Measurements from ENCODE around the gene CCDC197.

Gene CCDC197

DNA sequence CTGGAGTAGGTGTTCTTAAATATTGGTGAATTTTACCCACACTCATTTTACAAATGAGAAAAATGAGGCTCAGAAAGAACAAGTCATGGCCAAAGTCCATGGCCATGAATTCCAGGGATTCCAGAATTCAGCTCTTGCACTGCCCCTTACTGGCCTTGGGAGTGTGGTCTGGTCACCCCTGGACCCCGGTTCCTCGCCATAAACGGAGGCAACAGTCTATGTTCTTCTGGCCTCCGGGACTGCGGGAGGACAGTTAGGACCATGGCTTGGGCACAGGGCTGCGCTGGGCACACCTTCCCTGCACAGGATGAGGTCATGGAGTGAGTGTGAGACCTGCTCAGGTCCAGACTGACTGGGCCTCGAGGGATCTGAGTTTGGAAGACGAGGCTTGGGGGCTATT, 6.9 kb downstream of the CCDC197 start (continued):
- TF ChIP-seq, protein P1, sequence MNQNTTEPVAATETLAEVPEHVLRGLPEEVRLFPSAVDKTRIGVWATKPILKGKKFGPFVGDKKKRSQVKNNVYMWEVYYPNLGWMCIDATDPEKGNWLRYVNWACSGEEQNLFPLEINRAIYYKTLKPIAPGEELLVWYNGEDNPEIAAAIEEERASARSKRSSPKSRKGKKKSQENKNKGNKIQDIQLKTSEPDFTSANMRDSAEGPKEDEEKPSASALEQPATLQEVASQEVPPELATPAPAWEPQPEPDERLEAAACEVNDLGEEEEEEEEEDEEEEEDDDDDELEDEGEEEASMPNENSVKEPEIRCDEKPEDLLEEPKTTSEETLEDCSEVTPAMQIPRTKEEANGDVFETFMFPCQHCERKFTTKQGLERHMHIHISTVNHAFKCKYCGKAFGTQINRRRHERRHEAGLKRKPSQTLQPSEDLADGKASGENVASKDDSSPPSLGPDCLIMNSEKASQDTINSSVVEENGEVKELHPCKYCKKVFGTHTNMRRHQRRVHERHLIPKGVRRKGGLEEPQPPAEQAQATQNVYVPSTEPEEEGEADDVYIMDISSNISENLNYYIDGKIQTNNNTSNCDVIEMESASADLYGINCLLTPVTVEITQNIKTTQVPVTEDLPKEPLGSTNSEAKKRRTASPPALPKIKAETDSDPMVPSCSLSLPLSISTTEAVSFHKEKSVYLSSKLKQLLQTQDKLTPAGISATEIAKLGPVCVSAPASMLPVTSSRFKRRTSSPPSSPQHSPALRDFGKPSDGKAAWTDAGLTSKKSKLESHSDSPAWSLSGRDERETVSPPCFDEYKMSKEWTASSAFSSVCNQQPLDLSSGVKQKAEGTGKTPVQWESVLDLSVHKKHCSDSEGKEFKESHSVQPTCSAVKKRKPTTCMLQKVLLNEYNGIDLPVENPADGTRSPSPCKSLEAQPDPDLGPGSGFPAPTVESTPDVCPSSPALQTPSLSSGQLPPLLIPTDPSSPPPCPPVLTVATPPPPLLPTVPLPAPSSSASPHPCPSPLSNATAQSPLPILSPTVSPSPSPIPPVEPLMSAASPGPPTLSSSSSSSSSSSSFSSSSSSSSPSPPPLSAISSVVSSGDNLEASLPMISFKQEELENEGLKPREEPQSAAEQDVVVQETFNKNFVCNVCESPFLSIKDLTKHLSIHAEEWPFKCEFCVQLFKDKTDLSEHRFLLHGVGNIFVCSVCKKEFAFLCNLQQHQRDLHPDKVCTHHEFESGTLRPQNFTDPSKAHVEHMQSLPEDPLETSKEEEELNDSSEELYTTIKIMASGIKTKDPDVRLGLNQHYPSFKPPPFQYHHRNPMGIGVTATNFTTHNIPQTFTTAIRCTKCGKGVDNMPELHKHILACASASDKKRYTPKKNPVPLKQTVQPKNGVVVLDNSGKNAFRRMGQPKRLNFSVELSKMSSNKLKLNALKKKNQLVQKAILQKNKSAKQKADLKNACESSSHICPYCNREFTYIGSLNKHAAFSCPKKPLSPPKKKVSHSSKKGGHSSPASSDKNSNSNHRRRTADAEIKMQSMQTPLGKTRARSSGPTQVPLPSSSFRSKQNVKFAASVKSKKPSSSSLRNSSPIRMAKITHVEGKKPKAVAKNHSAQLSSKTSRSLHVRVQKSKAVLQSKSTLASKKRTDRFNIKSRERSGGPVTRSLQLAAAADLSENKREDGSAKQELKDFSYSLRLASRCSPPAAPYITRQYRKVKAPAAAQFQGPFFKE (tag by site-specific recombination; IDR thresholded peaks at IDR 0.05; ENCODE audit: borderline replicate concordance), result no peak
- TF ChIP-seq ZNF521 (tag by site-specific recombination; IDR thresholded peaks at IDR 0.05) (no peak), ZNF837 (tag by site-specific recombination; IDR thresholded peaks at IDR 0.05) (no peak), ZSCAN23 (tag by site-specific recombination; IDR thresholded peaks at IDR 0.05) (no peak), ZNF544 (tag by site-specific recombination; IDR thresholded peaks at IDR 0.05) (no peak)
- TF ChIP-seq, protein P2, sequence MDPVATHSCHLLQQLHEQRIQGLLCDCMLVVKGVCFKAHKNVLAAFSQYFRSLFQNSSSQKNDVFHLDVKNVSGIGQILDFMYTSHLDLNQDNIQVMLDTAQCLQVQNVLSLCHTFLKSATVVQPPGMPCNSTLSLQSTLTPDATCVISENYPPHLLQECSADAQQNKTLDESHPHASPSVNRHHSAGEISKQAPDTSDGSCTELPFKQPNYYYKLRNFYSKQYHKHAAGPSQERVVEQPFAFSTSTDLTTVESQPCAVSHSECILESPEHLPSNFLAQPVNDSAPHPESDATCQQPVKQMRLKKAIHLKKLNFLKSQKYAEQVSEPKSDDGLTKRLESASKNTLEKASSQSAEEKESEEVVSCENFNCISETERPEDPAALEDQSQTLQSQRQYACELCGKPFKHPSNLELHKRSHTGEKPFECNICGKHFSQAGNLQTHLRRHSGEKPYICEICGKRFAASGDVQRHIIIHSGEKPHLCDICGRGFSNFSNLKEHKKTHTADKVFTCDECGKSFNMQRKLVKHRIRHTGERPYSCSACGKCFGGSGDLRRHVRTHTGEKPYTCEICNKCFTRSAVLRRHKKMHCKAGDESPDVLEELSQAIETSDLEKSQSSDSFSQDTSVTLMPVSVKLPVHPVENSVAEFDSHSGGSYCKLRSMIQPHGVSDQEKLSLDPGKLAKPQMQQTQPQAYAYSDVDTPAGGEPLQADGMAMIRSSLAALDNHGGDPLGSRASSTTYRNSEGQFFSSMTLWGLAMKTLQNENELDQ (tag by site-specific recombination; IDR thresholded peaks at IDR 0.05; ENCODE audit: low read depth), result no peak
- TF ChIP-seq, protein P3, sequence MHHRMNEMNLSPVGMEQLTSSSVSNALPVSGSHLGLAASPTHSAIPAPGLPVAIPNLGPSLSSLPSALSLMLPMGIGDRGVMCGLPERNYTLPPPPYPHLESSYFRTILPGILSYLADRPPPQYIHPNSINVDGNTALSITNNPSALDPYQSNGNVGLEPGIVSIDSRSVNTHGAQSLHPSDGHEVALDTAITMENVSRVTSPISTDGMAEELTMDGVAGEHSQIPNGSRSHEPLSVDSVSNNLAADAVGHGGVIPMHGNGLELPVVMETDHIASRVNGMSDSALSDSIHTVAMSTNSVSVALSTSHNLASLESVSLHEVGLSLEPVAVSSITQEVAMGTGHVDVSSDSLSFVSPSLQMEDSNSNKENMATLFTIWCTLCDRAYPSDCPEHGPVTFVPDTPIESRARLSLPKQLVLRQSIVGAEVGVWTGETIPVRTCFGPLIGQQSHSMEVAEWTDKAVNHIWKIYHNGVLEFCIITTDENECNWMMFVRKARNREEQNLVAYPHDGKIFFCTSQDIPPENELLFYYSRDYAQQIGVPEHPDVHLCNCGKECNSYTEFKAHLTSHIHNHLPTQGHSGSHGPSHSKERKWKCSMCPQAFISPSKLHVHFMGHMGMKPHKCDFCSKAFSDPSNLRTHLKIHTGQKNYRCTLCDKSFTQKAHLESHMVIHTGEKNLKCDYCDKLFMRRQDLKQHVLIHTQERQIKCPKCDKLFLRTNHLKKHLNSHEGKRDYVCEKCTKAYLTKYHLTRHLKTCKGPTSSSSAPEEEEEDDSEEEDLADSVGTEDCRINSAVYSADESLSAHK (tag by site-specific recombination; IDR thresholded peaks at IDR 0.05), result no peak

DNA sequence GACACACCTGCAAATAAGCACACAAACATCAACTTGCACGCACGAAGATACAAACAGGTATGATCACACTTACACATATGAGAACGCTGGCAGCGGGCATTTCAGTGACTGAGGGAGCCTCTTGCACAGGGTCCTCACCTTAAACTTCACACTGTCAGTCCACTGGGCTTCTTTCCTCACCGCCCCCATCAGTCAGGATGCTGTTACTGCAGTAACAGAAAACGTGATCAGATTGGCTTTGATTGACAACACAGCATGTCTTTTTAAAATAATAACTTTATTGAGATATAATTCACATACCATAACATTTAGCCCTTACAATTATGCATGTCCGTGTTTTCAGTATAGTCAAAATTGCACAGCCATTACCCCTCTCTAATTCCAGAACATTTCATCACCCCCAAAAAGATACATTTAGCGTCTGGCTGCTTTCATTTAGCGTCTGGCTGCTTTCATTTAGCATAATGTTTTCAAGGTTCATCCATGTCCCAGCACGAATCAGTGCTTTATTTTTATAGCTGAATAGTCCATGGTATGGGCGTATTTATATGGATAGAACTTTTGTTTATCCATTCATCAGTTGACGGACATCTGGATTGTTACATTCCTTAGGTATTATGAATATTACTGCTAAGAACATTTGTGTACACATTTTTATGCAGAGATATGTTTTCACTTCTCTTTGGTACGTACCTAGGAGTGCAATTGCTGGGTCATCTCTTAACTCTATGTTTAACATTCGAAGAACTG, 8.4 kb downstream of the CCDC197 start:
- no peak overlapping the region for H3K27ac ChIP-seq (ENCODE audit: extremely low read depth, low read depth, low read length)
- POLR2A ChIA-PET, result no interaction called here
- TF ChIP-seq, protein P4, sequence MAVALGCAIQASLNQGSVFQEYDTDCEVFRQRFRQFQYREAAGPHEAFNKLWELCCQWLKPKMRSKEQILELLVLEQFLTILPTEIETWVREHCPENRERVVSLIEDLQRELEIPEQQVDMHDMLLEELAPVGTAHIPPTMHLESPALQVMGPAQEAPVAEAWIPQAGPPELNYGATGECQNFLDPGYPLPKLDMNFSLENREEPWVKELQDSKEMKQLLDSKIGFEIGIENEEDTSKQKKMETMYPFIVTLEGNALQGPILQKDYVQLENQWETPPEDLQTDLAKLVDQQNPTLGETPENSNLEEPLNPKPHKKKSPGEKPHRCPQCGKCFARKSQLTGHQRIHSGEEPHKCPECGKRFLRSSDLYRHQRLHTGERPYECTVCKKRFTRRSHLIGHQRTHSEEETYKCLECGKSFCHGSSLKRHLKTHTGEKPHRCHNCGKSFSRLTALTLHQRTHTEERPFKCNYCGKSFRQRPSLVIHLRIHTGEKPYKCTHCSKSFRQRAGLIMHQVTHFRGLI (tag by site-specific recombination; IDR thresholded peaks at IDR 0.05), result no peak
- TF ChIP-seq, protein P5, sequence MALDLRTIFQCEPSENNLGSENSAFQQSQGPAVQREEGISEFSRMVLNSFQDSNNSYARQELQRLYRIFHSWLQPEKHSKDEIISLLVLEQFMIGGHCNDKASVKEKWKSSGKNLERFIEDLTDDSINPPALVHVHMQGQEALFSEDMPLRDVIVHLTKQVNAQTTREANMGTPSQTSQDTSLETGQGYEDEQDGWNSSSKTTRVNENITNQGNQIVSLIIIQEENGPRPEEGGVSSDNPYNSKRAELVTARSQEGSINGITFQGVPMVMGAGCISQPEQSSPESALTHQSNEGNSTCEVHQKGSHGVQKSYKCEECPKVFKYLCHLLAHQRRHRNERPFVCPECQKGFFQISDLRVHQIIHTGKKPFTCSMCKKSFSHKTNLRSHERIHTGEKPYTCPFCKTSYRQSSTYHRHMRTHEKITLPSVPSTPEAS (tag by site-specific recombination; IDR thresholded peaks at IDR 0.05), result peak; percentile 46
- TF ChIP-seq, protein P6, sequence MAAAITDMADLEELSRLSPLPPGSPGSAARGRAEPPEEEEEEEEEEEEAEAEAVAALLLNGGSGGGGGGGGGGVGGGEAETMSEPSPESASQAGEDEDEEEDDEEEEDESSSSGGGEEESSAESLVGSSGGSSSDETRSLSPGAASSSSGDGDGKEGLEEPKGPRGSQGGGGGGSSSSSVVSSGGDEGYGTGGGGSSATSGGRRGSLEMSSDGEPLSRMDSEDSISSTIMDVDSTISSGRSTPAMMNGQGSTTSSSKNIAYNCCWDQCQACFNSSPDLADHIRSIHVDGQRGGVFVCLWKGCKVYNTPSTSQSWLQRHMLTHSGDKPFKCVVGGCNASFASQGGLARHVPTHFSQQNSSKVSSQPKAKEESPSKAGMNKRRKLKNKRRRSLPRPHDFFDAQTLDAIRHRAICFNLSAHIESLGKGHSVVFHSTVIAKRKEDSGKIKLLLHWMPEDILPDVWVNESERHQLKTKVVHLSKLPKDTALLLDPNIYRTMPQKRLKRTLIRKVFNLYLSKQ (tag by site-specific recombination; IDR thresholded peaks at IDR 0.05; ENCODE audit: borderline replicate concordance), result no peak
- TF ChIP-seq, protein P7, sequence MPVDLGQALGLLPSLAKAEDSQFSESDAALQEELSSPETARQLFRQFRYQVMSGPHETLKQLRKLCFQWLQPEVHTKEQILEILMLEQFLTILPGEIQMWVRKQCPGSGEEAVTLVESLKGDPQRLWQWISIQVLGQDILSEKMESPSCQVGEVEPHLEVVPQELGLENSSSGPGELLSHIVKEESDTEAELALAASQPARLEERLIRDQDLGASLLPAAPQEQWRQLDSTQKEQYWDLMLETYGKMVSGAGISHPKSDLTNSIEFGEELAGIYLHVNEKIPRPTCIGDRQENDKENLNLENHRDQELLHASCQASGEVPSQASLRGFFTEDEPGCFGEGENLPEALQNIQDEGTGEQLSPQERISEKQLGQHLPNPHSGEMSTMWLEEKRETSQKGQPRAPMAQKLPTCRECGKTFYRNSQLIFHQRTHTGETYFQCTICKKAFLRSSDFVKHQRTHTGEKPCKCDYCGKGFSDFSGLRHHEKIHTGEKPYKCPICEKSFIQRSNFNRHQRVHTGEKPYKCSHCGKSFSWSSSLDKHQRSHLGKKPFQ (tag by site-specific recombination; IDR thresholded peaks at IDR 0.05), result 0 out of 2 replicates have a peak, but pooled peaks have one; percentile 15
- TF ChIP-seq SETDB1 (IDR thresholded peaks at IDR 0.05; ENCODE audit: insufficient read length, low read length) (no peak), TRIM28 (IDR thresholded peaks at IDR 0.05; ENCODE audit: borderline replicate concordance, low read length) (no peak), ZNF10 (tag by site-specific recombination; IDR thresholded peaks at IDR 0.05) (peak; percentile 75; the same call in 1 of the 2 replicates), HOXA7 (CRISPR knock-in tag; IDR thresholded peaks at IDR 0.05; ENCODE audit: borderline replicate concordance) (no peak)
- CTCF ChIA-PET, result interaction anchor here (0.8 to 3.6 kb wide), 5 partner anchors 9 to 131 kb away, joined by 5 to 39 read pairs (median 6); partner anchors contain the start of gene CCDC197
- no peaks in the 10 kb centered on the region for H3K9me3 ChIP-seq (ENCODE audit: control insufficient read depth, insufficient read depth, low read depth, low read length)
- H3K4me1 ChIP-seq (ENCODE audit: control insufficient read depth, insufficient read depth, low read length), result no peaks in the 10 kb centered on the region; the same call in 1 of the 2 replicates
- no peaks in the 10 kb centered on the region for H3K36me3 ChIP-seq (ENCODE audit: control insufficient read depth in 2 of 2, insufficient read depth in 1 of 2, low read length in 2 of 2)
- no peak overlapping the region for H3K4me3 ChIP-seq (ENCODE audit: low read depth, low read length)
